Fibroblast of mammary gland (primary cell): ENCODE data around the gene SGPP1.
A peak's percentile ranks its signal among the peaks of the same experiment; 100 is the strongest.

ENCODE experiments used
- DNase-seq: peaks from one replicate; pipeline ENCODE4 v3.0.0-alpha.2; 2010; ENCODE audit warnings: low read depth
- H3K4me3 ChIP-seq: 2 replicates; pipeline ENCODE4 v1.5.1; 2011; ENCODE audit warnings: low read depth, mild to moderate bottlenecking, low read length, moderate library complexity; ENCODE audit not compliant: control insufficient read depth
- TF ChIP-seq, protein P1 (sequence below): conservative IDR thresholded peaks from 2 replicates; pipeline ENCODE4 v1.5.1; 2011; ENCODE audit warnings: low read depth, low read length, inconsistent platforms; ENCODE audit not compliant: control insufficient read depth, insufficient read depth

The SGPP1 gene, protein sequence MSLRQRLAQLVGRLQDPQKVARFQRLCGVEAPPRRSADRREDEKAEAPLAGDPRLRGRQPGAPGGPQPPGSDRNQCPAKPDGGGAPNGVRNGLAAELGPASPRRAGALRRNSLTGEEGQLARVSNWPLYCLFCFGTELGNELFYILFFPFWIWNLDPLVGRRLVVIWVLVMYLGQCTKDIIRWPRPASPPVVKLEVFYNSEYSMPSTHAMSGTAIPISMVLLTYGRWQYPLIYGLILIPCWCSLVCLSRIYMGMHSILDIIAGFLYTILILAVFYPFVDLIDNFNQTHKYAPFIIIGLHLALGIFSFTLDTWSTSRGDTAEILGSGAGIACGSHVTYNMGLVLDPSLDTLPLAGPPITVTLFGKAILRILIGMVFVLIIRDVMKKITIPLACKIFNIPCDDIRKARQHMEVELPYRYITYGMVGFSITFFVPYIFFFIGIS

DNA sequence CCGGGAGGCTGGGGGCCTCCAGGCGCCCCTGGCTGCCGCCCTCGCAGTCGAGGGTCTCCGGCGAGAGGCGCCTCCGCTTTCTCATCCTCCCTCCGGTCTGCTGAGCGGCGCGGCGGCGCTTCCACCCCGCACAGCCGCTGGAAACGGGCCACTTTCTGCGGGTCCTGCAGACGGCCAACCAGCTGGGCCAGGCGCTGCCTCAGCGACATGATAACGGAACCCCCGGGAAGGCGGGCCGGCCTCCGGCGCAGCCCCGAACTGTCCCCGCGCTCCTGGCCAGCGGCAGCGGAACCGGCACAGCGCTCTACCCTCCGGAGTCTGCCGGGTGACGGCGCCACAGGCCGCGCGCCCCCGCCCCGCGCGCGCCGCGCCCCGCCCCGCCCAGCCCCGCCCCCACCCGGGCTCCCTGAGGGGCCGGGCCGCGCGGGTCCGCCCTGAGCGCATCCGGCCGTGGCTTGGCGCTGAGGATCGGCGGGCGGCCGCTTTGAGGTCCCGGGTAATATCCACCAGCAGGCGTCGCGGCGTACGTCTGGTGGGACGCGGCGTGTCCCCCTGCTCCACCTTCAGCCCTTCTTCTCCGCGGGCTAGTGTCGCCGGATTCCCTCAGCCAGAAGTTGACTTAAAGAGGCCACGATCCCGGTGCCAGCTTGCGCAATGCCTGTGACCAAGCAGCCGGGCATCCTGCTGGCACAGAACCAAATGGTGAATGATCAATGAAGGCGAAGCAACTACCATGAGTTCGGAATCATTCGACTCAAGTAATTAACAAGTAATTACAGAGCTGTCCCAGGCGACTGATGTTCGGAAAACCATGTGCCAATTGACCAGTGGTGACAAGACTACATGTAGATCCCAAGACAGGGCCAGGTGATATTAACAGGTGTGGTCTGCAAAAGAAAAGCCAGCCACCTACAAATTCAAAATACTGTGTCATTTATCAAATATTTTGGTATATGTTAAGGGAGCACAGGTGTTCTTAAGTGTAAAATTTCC lies at the start of gene SGPP1:
Gene SGPP1 (minus strand): TSS at position 330 of the 993 bp plus-strand sequence. CDS start 121 bp downstream, at position 209.
- H3K4me3 ChIP-seq: peak within 1 kb of the TSS; percentile 90
- TF ChIP-seq, protein P1, sequence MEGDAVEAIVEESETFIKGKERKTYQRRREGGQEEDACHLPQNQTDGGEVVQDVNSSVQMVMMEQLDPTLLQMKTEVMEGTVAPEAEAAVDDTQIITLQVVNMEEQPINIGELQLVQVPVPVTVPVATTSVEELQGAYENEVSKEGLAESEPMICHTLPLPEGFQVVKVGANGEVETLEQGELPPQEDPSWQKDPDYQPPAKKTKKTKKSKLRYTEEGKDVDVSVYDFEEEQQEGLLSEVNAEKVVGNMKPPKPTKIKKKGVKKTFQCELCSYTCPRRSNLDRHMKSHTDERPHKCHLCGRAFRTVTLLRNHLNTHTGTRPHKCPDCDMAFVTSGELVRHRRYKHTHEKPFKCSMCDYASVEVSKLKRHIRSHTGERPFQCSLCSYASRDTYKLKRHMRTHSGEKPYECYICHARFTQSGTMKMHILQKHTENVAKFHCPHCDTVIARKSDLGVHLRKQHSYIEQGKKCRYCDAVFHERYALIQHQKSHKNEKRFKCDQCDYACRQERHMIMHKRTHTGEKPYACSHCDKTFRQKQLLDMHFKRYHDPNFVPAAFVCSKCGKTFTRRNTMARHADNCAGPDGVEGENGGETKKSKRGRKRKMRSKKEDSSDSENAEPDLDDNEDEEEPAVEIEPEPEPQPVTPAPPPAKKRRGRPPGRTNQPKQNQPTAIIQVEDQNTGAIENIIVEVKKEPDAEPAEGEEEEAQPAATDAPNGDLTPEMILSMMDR: peak; percentile 16
- peak; percentile 75 for DNase-seq

DNA sequence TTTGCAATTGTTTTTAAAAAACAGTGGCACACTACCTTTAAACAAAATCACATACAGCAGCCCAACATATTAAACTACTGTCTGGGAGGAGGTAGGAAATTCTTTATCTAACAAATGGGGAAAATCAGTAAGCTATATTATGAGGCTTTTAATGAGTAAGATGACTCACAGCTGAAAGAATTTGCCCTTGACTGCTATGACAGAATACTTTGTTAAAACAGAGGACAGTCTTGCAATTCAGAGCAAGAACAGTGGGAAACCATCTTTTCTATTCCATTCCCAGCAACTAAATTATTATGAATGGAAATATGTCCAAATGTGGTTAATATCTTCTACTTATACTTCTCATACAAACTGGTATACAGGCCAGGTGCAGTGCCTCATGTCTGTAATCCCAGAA lies 49.2 kb upstream of the SGPP1 start:
- TF ChIP-seq, protein P1: no peak
- H3K4me3 ChIP-seq: no peak overlapping the region
- peak; percentile 45 for DNase-seq

DNA sequence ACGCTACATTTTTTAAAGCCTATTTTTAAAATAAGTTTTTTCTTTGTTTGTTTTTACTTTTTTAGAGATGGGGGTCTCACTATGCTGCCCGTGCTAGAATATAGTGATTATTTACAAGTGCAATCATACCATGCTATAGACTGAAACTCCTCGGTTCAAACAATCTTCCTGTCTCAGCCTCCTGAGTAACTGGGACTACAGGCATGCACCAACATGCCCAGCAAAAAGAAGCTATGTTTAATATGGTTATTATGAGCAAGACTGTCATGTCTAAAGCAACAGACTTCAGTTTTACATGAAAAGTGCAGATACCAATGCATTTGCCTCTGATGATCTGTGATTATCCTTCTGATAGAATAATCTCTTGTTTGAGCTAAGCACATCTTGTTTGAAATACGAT lies 45.6 kb upstream of the SGPP1 start:
- TF ChIP-seq, protein P1: no peak
- DNase-seq: no peak

DNA sequence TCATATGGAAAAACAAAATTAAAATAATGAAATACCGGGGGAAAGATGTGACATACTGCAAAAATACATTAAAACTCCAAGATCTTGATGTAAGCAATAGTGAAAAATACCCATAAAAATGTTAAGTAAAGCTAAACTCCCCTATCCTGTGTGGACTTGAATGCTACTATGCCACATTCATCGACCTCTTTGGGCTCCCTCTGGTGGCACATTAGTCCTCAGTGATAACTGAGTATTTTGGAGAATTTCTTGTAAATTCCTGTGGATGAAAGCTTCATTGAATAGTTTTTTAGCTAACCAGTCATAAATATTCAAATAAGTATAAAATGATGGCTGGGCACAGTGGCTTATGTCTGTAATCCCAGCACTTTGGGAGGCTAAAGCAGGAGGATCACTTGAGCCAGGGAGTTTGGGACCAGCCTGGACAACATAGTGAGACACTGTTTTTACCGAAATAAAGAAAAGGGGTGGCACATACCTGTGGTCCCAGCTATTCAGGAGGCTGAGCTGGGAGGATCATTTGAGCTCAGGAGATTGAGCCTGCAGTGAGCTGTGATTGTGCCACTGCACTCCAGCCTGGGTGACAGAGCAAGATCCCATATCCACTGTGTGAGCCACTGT lies 42.4 kb upstream of the SGPP1 start:
- DNase-seq: peak; percentile 66
- TF ChIP-seq, protein P1: peak; percentile 75
- no peak overlapping the region for H3K4me3 ChIP-seq

More for the DNA sequence above, 45.6 kb upstream of the SGPP1 start:
- H3K4me3 ChIP-seq: no peak overlapping the region

DNA sequence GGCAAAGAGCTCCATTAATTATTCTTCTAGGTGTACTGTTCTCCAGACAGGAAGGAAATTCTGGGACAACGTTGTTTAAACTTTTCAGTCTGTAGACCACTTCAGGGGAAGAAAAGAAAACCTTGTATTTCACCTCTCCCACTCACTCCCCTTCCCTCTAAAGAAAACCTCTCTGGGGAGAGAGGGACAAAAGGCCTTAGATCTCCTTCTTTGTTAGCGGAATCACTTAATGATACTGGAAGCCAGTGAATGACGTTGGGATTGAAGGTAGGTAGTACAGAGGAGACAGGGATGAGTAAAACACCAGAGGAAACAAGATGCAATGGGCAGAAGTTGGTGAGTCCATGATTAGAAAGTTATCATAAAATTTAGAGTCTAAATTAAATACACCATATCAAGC lies 38.7 kb upstream of the SGPP1 start:
- no peak overlapping the region for H3K4me3 ChIP-seq
- no peak for DNase-seq
- TF ChIP-seq, protein P1: no peak

DNA sequence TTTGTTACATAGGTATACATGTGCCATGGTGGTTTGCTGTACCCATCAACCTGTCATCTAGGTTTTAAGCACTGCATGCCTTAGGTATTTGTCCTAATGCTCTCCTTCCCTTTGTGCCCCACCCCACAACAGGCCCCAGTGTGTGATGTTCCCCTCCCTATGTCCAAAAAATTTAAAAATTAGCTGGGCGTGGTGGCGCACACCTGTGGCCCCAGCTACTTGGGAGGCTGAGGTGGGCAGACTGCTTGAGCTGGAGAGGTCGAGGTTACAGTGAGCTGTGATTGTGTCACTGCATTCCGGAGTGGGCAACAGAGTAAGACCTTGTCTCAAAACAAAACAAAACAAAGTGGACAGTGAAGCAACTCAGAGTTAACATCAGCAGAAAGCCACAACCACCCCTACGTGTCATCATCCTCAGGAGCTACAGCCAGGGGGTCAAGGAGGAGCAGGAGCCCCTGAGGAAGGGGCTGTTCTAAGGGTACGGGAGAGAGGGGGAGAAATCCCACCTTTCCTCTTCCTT lies 36.8 kb upstream of the SGPP1 start:
- no peak overlapping the region for H3K4me3 ChIP-seq
- DNase-seq: no peak

More for the DNA sequence above, 36.8 kb upstream of the SGPP1 start:
- TF ChIP-seq, protein P1: no peak
